NB4 (cell line): ENCODE measurements around the gene CUEDC1.

Experiments used
- DNase-seq: peaks from one replicate; pipeline ENCODE4 v3.0.0; 2010; ENCODE audit warnings: low read depth
- H3K4me3 ChIP-seq: one replicate; pipeline ENCODE4 v1.5.1; 2011; ENCODE audit warnings: mild to moderate bottlenecking, low read depth, low read length, moderate library complexity
- MAX ChIP-seq: IDR thresholded peaks from 2 replicates; pipeline ENCODE4 v1.6.1; 2011; ENCODE audit warnings: low read depth, low read length
- MYC ChIP-seq: IDR thresholded peaks from 2 replicates; pipeline ENCODE4 v1.6.1; 2011; ENCODE audit warnings: low read depth, low read length
- POLR2A ChIP-seq: IDR thresholded peaks from 2 replicates; pipeline ENCODE4 v1.6.1; 2011; ENCODE audit warnings: mild to moderate bottlenecking; ENCODE audit not compliant: insufficient read length; ENCODE audit errors: extremely low read depth
- TF ChIP-seq, protein P1 (sequence below): IDR thresholded peaks from one replicate; pipeline ENCODE4 v1.5.1; 2012; ENCODE audit warnings: low read depth, low read length

The CUEDC1 gene

GRCh38 chr17:57972151-57972550 is 16.9 kb upstream of the CUEDC1 start:
- H3K4me3 ChIP-seq = no peak overlapping the region
- no peak for TF ChIP-seq MYC
- TF ChIP-seq MAX = no peak
- TF ChIP-seq, protein P1, sequence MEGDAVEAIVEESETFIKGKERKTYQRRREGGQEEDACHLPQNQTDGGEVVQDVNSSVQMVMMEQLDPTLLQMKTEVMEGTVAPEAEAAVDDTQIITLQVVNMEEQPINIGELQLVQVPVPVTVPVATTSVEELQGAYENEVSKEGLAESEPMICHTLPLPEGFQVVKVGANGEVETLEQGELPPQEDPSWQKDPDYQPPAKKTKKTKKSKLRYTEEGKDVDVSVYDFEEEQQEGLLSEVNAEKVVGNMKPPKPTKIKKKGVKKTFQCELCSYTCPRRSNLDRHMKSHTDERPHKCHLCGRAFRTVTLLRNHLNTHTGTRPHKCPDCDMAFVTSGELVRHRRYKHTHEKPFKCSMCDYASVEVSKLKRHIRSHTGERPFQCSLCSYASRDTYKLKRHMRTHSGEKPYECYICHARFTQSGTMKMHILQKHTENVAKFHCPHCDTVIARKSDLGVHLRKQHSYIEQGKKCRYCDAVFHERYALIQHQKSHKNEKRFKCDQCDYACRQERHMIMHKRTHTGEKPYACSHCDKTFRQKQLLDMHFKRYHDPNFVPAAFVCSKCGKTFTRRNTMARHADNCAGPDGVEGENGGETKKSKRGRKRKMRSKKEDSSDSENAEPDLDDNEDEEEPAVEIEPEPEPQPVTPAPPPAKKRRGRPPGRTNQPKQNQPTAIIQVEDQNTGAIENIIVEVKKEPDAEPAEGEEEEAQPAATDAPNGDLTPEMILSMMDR = no peak
- TF ChIP-seq POLR2A = no peak
- no peak for DNase-seq

DNA sequence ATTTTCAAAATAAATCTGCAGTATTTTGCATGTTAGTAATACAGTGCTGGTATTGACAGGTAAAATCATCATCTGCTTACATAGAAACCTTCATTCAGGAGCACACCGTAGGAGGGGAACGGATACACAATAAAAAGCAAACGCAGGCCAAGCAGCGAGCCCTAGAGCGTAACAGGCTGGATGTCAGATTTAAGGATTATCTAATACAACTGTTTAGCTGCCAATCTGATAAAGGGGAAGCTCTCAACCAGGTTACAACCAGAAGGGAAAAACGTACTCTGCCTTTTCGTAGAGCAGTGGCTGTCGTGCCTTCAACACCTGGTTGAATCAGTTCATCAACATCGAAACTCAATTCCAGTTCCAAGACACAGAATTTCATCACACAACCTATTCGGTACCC is 16.4 kb upstream of the CUEDC1 start:
- no peak overlapping the region for H3K4me3 ChIP-seq
- DNase-seq = no peak
- TF ChIP-seq POLR2A (no peak), MYC (no peak), MAX (no peak)
- TF ChIP-seq, protein P1 = no peak

GRCh38 chr17:57970710-57971109 is 15.5 kb upstream of the CUEDC1 start:
- TF ChIP-seq MYC (no peak), MAX (no peak), POLR2A (no peak)
- TF ChIP-seq, protein P1 = no peak
- no peak overlapping the region for H3K4me3 ChIP-seq
- DNase-seq = no peak

DNA sequence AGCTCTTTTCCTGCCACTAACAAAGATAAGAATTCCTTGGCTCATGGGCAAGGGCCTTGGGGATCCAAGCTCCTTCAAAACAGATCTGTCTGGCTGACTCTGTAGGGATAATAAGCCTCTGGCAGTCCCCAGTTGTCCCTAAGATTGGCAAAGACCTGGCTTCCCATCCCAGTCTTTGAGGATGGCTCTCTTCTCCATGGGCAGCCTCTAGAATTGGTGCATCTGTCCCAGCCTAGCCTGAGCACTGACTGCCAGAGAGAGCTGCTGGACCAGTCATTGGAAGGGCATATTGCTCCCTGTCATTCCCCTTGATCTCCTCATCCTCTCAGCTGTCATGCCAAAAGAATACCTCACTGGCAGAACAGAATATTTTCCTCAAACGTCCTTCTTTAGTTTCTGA is 13.2 kb upstream of the CUEDC1 start:
- DNase-seq = no peak
- no peak overlapping the region for H3K4me3 ChIP-seq
- TF ChIP-seq MYC = no peak
- TF ChIP-seq, protein P1 = no peak
- no peak for TF ChIP-seq POLR2A
- TF ChIP-seq MAX = no peak

GRCh38 chr17:57966875-57967274 is 11.7 kb upstream of the CUEDC1 start:
- no peak for TF ChIP-seq MYC
- TF ChIP-seq MAX = no peak
- TF ChIP-seq, protein P1 = no peak
- no peak for TF ChIP-seq POLR2A
- no peak for DNase-seq
- H3K4me3 ChIP-seq = no peak overlapping the region

- TF ChIP-seq MYC = no peak
- TF ChIP-seq POLR2A = no peak
- no peak for TF ChIP-seq MAX
- TF ChIP-seq, protein P1 = no peak
- no peak for DNase-seq
- no peak overlapping the region for H3K4me3 ChIP-seq
Observed at GRCh38 chr17:57966246-57966645, 11.0 kb upstream of the CUEDC1 start.
